Measurements from ENCODE around the gene KLF15. TPM values are rescaled to one million over a fixed set of nuclear protein-coding genes. Genes with fewer than 3 reads are reported as not detected.

The KLF15 gene
- total RNA-seq, 2 experiments from 2014 or later: 0.62 to 0.89 TPM

- Mint-ChIP-seq H3K27me3 (ENCODE audit: low read depth) (peaks cover 21% of the 10 kb centered on the region), H3K27ac (no peak overlapping the region), H3K9me3 (no peaks in the 10 kb centered on the region), H3K36me3 (ENCODE audit: low read depth) (no peaks in the 10 kb centered on the region), H3K4me1 (ENCODE audit: low read depth) (no peaks in the 10 kb centered on the region), H3K4me3 (no peak overlapping the region)
- CTCF ChIA-PET: no interaction called here
- intact Hi-C loops (cut with micrococcal nuclease): no loop called here
- DNase-seq: no peak
Observed at GRCh38 chr3:126294211-126294808, 62.9 kb downstream of the KLF15 start.

DNA sequence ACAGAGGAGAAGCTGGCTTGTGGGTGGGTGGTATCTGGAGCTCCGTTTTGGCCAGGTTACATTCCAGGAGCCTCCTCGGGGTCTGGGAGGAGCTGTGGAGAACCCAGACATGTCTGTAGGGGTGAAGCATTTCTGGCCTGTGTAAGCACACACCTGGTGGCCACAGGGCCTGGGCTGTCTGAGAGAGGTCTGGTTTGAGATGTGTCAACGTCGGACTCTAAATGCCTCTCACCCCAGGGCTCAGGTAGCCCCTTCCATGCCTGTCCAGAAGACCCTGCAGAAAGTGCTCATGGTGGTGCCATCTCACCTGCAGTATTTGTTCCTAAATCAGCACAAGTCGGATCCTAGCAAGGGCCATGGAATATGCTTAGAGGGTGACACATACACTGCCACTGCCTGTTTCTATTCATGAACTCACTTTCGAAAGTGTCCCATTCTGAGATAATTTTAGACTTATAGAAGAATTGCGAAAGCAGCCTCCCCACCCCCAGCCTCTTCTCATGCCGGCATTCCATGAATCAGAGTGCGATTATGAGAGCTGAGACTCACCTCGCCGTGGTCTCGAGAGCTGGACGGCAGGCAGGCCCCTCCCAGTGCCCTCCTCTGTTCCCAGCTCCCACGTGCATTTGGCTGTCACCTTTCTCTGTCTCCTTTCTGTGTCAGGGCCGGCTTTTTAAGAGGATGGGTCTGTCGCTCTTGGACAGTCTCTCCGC is 63.7 kb downstream of the KLF15 start:
- Mint-ChIP-seq H3K36me3 (ENCODE audit: low read depth) (no peaks in the 10 kb centered on the region), H3K4me1 (ENCODE audit: low read depth) (no peaks in the 10 kb centered on the region), H3K27me3 (ENCODE audit: low read depth) (peaks cover 24% of the 10 kb centered on the region), H3K9me3 (no peaks in the 10 kb centered on the region), H3K27ac (no peak overlapping the region), H3K4me3 (no peak overlapping the region)
- no peak for DNase-seq
- CTCF ChIA-PET: no interaction called here
- intact Hi-C loops (cut with micrococcal nuclease): no loop called here

Other genes starting within 250 kb of the KLF15 start
- gene ALDH1L1, start 176.8 kb downstream of the KLF15 start, total RNA-seq: not detected
- not detected for gene CFAP100, start 37.5 kb upstream of the KLF15 start, total RNA-seq
- 10 to 100 TPM; 23.9 TPM for gene ZXDC, start 118.5 kb upstream of the KLF15 start, total RNA-seq
- gene UROC1, start 160.4 kb upstream of the KLF15 start, total RNA-seq: not detected
- not detected for gene CHST13, start 166.7 kb upstream of the KLF15 start, total RNA-seq
- gene C3orf22, start 201.5 kb upstream of the KLF15 start, total RNA-seq: not detected